Hepatocyte (in vitro differentiated cells): ENCODE measurements around the gene GALNT17.

ENCODE experiments used
- CTCF ChIP-seq: fragments of 200-600 bp; sonication (generic); IDR thresholded peaks from 2 replicates; pipeline ENCODE4 v1.5.1; 2016; ENCODE audit warnings: antibody characterized with exemption, mild to moderate bottlenecking; ENCODE audit not compliant: poor library complexity
- EZH2 ChIP-seq: fragments of 200-600 bp; sonication (generic); IDR thresholded peaks from 2 replicates; pipeline ENCODE4 v1.6.1; 2016; ENCODE audit warnings: antibody characterized with exemption, mild to moderate bottlenecking, borderline replicate concordance
- EZH2phosphoT487 ChIP-seq: fragments of 200-600 bp; sonication (generic); IDR thresholded peaks from one replicate; pipeline ENCODE4 v1.6.1; 2018; ENCODE audit warnings: antibody characterized with exemption, mild to moderate bottlenecking, low read depth, moderate library complexity; ENCODE audit not compliant: unreplicated experiment, severe bottlenecking

GRCh38 chr7:71361451-71362032 lies 229.6 kb downstream of the GALNT17 start:
- TF ChIP-seq CTCF (no peak), EZH2 (no peak), EZH2phosphoT487 (no peak)
